ENCODE results near the gene PDE4B. TPM values are rescaled to one million over a fixed set of nuclear protein-coding genes. Genes with fewer than 3 reads are reported as not detected.
A peak's percentile ranks its signal among the peaks of the same experiment; 100 is the strongest.

Gene PDE4B
- total and polyA plus RNA-seq, 7 donors: 4.1 to 191 (median 16.3) TPM

- Histone ChIP-seq H3K27ac (peak overlapping the region; percentile 44), H3K27me3 (ENCODE audit: insufficient read depth in 3 of 3, low read length in 2 of 3) (no peaks in the 10 kb centered on the region), H3K4me1 (peaks cover 24% of the 10 kb centered on the region), H3K4me3 (no peak overlapping the region), H3K9me3 (no peaks in the 10 kb centered on the region), H3K36me3 (ENCODE audit: insufficient read depth in 1 of 2, low read depth in 1 of 2) (peaks cover 10 to 66% of the 10 kb centered on the region in 2 donors)
- ATAC-seq (peak in 3 of 4 donors; percentile 23 to 24 (median 23)), DNase-seq (no peak)
- 30 to 34% (median 30%) methylated on average over 7 of the region's 7 CpGs for WGBS, 3 donors
- intact Hi-C loops (cut with DNase I): loop anchor here in 1 of 2 donors (10.0 kb wide), 1 partner anchor 73 kb away; no protein-coding TSS in a partner anchor
- TF ChIP-seq, protein P1, sequence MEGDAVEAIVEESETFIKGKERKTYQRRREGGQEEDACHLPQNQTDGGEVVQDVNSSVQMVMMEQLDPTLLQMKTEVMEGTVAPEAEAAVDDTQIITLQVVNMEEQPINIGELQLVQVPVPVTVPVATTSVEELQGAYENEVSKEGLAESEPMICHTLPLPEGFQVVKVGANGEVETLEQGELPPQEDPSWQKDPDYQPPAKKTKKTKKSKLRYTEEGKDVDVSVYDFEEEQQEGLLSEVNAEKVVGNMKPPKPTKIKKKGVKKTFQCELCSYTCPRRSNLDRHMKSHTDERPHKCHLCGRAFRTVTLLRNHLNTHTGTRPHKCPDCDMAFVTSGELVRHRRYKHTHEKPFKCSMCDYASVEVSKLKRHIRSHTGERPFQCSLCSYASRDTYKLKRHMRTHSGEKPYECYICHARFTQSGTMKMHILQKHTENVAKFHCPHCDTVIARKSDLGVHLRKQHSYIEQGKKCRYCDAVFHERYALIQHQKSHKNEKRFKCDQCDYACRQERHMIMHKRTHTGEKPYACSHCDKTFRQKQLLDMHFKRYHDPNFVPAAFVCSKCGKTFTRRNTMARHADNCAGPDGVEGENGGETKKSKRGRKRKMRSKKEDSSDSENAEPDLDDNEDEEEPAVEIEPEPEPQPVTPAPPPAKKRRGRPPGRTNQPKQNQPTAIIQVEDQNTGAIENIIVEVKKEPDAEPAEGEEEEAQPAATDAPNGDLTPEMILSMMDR (IDR thresholded peaks at IDR 0.05): no peak
Observed at GRCh38 chr1:66371233-66372005, 578.7 kb downstream of the PDE4B start.

- WGBS, 3 donors: 57 to 73% (median 66%) methylated on average over 6 of the region's 6 CpGs
- no peak overlapping the region for H3K4me3 ChIP-seq
- H3K27me3 ChIP-seq (ENCODE audit: insufficient read depth in 3 of 3, low read length in 2 of 3): no peaks in the 10 kb centered on the region
- H3K4me1 ChIP-seq: peaks cover 24% of the 10 kb centered on the region
- H3K27ac ChIP-seq: peak overlapping the region; percentile 44
- no peaks in the 10 kb centered on the region for H3K9me3 ChIP-seq
- TF ChIP-seq, protein P1 (IDR thresholded peaks at IDR 0.05): no peak
- intact Hi-C loops (cut with DNase I): loop anchor here in 1 of 2 donors (10.0 kb wide), 1 partner anchor 72 kb away; no protein-coding TSS in a partner anchor
- H3K36me3 ChIP-seq (ENCODE audit: insufficient read depth in 1 of 2, low read depth in 1 of 2): peaks cover 10 to 54% of the 10 kb centered on the region in 2 donors
- DNase-seq (no peak), ATAC-seq (peak in 1 of 4 donors; percentile 18)
Observed at GRCh38 chr1:66372522-66373101, 579.9 kb downstream of the PDE4B start.

GRCh38 chr1:66373157-66373591 lies 580.5 kb downstream of the PDE4B start:
- Histone ChIP-seq H3K4me1 (peaks cover 24% of the 10 kb centered on the region), H3K27me3 (ENCODE audit: insufficient read depth in 3 of 3, low read length in 2 of 3) (no peaks in the 10 kb centered on the region), H3K27ac (peak overlapping the region; percentile 44), H3K36me3 (ENCODE audit: insufficient read depth in 1 of 2, low read depth in 1 of 2) (peaks cover 10 to 48% of the 10 kb centered on the region in 2 donors), H3K9me3 (no peaks in the 10 kb centered on the region), H3K4me3 (no peak overlapping the region)
- ATAC-seq (peak in 1 of 4 donors; percentile 24), DNase-seq (peak in 1 of 2 donors; percentile 35)
- intact Hi-C loops (cut with DNase I): loop anchor here in 1 of 2 donors (10.0 kb wide), 1 partner anchor 72 kb away; no protein-coding TSS in a partner anchor
- 44 to 77% (median 45%) methylated on average over 4 of the region's 4 CpGs for WGBS, 3 donors
- TF ChIP-seq, protein P1 (IDR thresholded peaks at IDR 0.05): no peak

DNA sequence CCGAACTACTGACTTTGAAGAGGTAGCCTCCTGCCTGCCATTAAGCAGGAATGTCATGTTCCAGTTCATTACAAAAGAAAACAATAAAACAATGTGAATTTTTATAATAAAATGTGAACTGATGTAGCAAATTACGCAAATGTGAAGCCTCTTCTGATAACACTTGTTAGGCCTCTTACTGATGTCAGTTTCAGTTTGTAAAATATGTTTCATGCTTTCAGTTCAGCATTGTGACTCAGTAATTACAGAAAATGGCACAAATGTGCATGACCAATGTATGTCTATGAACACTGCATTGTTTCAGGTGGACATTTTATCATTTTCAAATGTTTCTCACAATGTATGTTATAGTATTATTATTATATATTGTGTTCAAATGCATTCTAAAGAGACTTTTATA lies 581.5 kb downstream of the PDE4B start:
- Histone ChIP-seq H3K4me3 (no peak overlapping the region), H3K4me1 (peaks cover 24% of the 10 kb centered on the region), H3K9me3 (no peaks in the 10 kb centered on the region), H3K36me3 (ENCODE audit: insufficient read depth in 1 of 2, low read depth in 1 of 2) (peaks cover 5 to 38% of the 10 kb centered on the region in 2 donors), H3K27me3 (ENCODE audit: insufficient read depth in 3 of 3, low read length in 2 of 3) (no peaks in the 10 kb centered on the region), H3K27ac (peak overlapping the region; percentile 44)
- ATAC-seq (no peak), DNase-seq (no peak)
- TF ChIP-seq, protein P1 (IDR thresholded peaks at IDR 0.05): no peak
- 66 to 81% (median 79%) methylated on average over 2 of the region's 2 CpGs for WGBS, 3 donors
- intact Hi-C loops (cut with DNase I): loop anchor here in 1 of 2 donors (10.0 kb wide), 1 partner anchor 71 kb away; no protein-coding TSS in a partner anchor

Data from psoas muscle (tissue), 8 donors.